SK-N-SH (cell line): Measurements from ENCODE around the gene IQGAP2. TPM values are rescaled to one million over a fixed set of nuclear protein-coding genes. Genes with fewer than 3 reads are reported as not detected.

Source experiments
- CTCF ChIA-PET: fragments of 300-600, 350-600 bp; formaldehyde crosslinking; extraction: SDS; loops from one replicate; lab custom pipeline; 2021; lab: Yijun Ruan, JAX
- POLR2A ChIA-PET: fragments of 350-600 bp; sonication (Branson Sonifier 250); formaldehyde crosslinking; extraction: SDS; loops from one replicate; lab custom pipeline; 2020; ENCODE audit warnings: antibody characterized with exemption, inconsistent platforms; lab: Yijun Ruan, JAX
- DNase-seq: peaks from one replicate; pipeline ENCODE4 v3.0.0; 2012
- H2AFZ ChIP-seq: fragments of 200-600 bp; sonication (generic); 2 replicates; pipeline ENCODE4 v1.8.1; 2016; ENCODE audit warnings: antibody characterized with exemption, mild to moderate bottlenecking, low read depth
- H3F3A ChIP-seq: fragments of 200-600 bp; sonication (generic); replicated peaks from 2 replicates; pipeline ENCODE3; 2016; ENCODE audit warnings: antibody characterized with exemption, mild to moderate bottlenecking; ENCODE audit not compliant: insufficient read depth
- H3K27ac ChIP-seq, 2 experiments: fragments of 200-500 bp in 1 of 2; fragments of 200-600 bp in 1 of 2; sonication (Bioruptor generic) in 1 of 2; sonication (generic), shearing (Covaris generic) in 1 of 2; 2 replicates each; pipeline versions ENCODE4 v1.5.1 to v1.6.1; 2014 to 2016; ENCODE audit warnings: low read depth in 2 of 2, inconsistent platforms in 1 of 2, low read length in 1 of 2, mild to moderate bottlenecking in 1 of 2, mixed read lengths in 1 of 2
- H3K27me3 ChIP-seq: fragments of 200-600 bp; sonication (generic), shearing (Covaris generic); 2 replicates; pipeline ENCODE4 v1.6.1; 2016; ENCODE audit warnings: mixed run types; ENCODE audit not compliant: insufficient read depth
- H3K36me3 ChIP-seq, 2 experiments: fragments of 200-500 bp in 1 of 2; fragments of 200-600 bp in 1 of 2; sonication (Bioruptor generic) in 1 of 2; sonication (generic) in 1 of 2; replicated peaks in 1 of 2; 2 replicates each; pipeline versions ENCODE3 to v1.5.1; 2014 to 2016; ENCODE audit warnings: low read length in 1 of 2, mild to moderate bottlenecking in 1 of 2; ENCODE audit not compliant: insufficient read depth in 2 of 2, control insufficient read depth in 1 of 2
- H3K4me1 ChIP-seq, 2 experiments: fragments of 200-500 bp in 1 of 2; fragments of 200-600 bp in 1 of 2; sonication (Bioruptor generic) in 1 of 2; sonication (generic), shearing (Covaris generic) in 1 of 2; 2 replicates each; pipeline versions ENCODE4 v1.5.1 to v1.6.1; 2014 to 2016; ENCODE audit warnings: low read depth in 1 of 2, low read length in 1 of 2, mixed run types in 1 of 2; ENCODE audit not compliant: insufficient read depth in 2 of 2, control insufficient read depth in 1 of 2
- H3K4me2 ChIP-seq: fragments of 200-600 bp; sonication (generic), shearing (Covaris generic); 2 replicates; pipeline ENCODE4 v1.6.1; 2017; ENCODE audit warnings: mixed run types
- H3K4me3 ChIP-seq, 2 experiments: fragments of 200-500 bp in 1 of 2; fragments of 200-600 bp in 1 of 2; sonication (Bioruptor generic) in 1 of 2; sonication (generic), shearing (Covaris generic) in 1 of 2; 2 replicates each; pipeline versions ENCODE4 v1.5.1 to v1.8.1; 2014 to 2016; ENCODE audit warnings: low read depth in 2 of 2, inconsistent platforms in 1 of 2, low read length in 1 of 2, mild to moderate bottlenecking in 1 of 2, mixed read lengths in 1 of 2, moderate library complexity in 1 of 2
- H3K79me2 ChIP-seq: fragments of 200-600 bp; sonication (generic); 2 replicates; pipeline ENCODE4 v1.8.1; 2017; ENCODE audit warnings: mild to moderate bottlenecking; ENCODE audit not compliant: insufficient read depth
- H3K9ac ChIP-seq: fragments of 200-600 bp; sonication (generic); 2 replicates; pipeline ENCODE4 v1.6.1; 2017; ENCODE audit warnings: mixed run types
- H3K9me2 ChIP-seq: fragments of 200-600 bp; sonication (generic); 2 replicates; pipeline ENCODE4 v1.6.1; 2017; ENCODE audit warnings: mixed run types
- H3K9me3 ChIP-seq: fragments of 200-600 bp; sonication (generic); 2 replicates; pipeline ENCODE4 v1.6.1; 2017; ENCODE audit warnings: mixed run types, mild to moderate bottlenecking, moderate library complexity
- H4K20me1 ChIP-seq: fragments of 200-600 bp; sonication (generic); 2 replicates; pipeline ENCODE4 v1.6.1; 2017; ENCODE audit warnings: mild to moderate bottlenecking, mixed run types; ENCODE audit not compliant: insufficient read depth
- ELF1 ChIP-seq: IDR thresholded peaks from 2 replicates; pipeline ENCODE4 v1.4.0; 2012
- EP300 ChIP-seq, 2 experiments: IDR thresholded peaks; 2 replicates each; pipeline versions ENCODE4 v1.4.0 to v1.6.1; 2012; ENCODE audit warnings: borderline replicate concordance in 1 of 2, low read depth in 1 of 2, low read length in 1 of 2
- EZH2phosphoT487 ChIP-seq: fragments of 200-600 bp; sonication (generic); IDR thresholded peaks from 2 replicates; pipeline ENCODE4 v1.6.1; 2017; ENCODE audit warnings: low read depth, mixed run types, mild to moderate bottlenecking, antibody characterized with exemption, moderate library complexity, borderline replicate concordance
- FOXM1 ChIP-seq: IDR thresholded peaks from 2 replicates; pipeline ENCODE4 v1.4.0; 2012; ENCODE audit warnings: low read depth, mild to moderate bottlenecking
- JUND ChIP-seq: IDR thresholded peaks from 2 replicates; pipeline ENCODE4 v1.4.0; 2012
- MXI1 ChIP-seq: IDR thresholded peaks from 2 replicates; pipeline ENCODE4 v1.6.1; 2012; ENCODE audit warnings: mild to moderate bottlenecking, low read depth, low read length, improper control_type of control experiment
- NFIC ChIP-seq: IDR thresholded peaks from 2 replicates; pipeline ENCODE4 v1.4.0; 2012; ENCODE audit warnings: borderline replicate concordance
- NRF1 ChIP-seq: IDR thresholded peaks from 2 replicates; pipeline ENCODE4 v1.6.1; 2012; ENCODE audit warnings: low read depth, mild to moderate bottlenecking, low read length
- RAD21 ChIP-seq: IDR thresholded peaks from 2 replicates; pipeline ENCODE4 v1.6.1; 2012; ENCODE audit warnings: mild to moderate bottlenecking, low read length
- TEAD4 ChIP-seq: IDR thresholded peaks from 2 replicates; pipeline ENCODE4 v1.4.0; 2012; ENCODE audit warnings: mild to moderate bottlenecking, borderline replicate concordance; ENCODE audit not compliant: insufficient read depth
- YY1 ChIP-seq: IDR thresholded peaks from 2 replicates; pipeline ENCODE4 v1.4.0; 2012; ENCODE audit warnings: low read depth, mild to moderate bottlenecking
- ZBTB33 ChIP-seq: IDR thresholded peaks from 2 replicates; pipeline ENCODE4 v1.4.0; 2012; ENCODE audit warnings: low read depth, borderline replicate concordance
- WGBS: methylation state at CpG from one replicate; pipeline ENCODE4 v1.1.6; 2017; ENCODE audit warnings: low lambda C conversion rate; 5-methylcytosine and 5-hydroxymethylcytosine counted together
- polyA plus RNA-seq, 3 experiments: library from polyadenylated mRNA; depleted of rRNA; stranded (reverse); fragments of >200 nt; gene quantifications; 2 replicates each; pipeline ENCODE4 v1.2.3, GENCODE V29; 2012
- TF ChIP-seq, protein P1 (sequence below): fragments of 150-350 bp; IDR thresholded peaks from 2 replicates; pipeline ENCODE4 v1.6.1; 2016; ENCODE audit warnings: mild to moderate bottlenecking, low read depth, low read length
- TF ChIP-seq, protein P2 (sequence below): IDR thresholded peaks from 2 replicates; pipeline ENCODE4 v1.4.0; 2012; ENCODE audit warnings: low read depth, borderline replicate concordance
- TF ChIP-seq, protein P3 (sequence below): IDR thresholded peaks from 2 replicates; pipeline ENCODE4 v1.6.1; 2012; ENCODE audit warnings: mild to moderate bottlenecking, low read depth, low read length, moderate library complexity

The IQGAP2 gene
- polyA plus RNA-seq, 1 of the 3 experiments (the other 2 are of a cell fraction) = 2.1 TPM

DNA sequence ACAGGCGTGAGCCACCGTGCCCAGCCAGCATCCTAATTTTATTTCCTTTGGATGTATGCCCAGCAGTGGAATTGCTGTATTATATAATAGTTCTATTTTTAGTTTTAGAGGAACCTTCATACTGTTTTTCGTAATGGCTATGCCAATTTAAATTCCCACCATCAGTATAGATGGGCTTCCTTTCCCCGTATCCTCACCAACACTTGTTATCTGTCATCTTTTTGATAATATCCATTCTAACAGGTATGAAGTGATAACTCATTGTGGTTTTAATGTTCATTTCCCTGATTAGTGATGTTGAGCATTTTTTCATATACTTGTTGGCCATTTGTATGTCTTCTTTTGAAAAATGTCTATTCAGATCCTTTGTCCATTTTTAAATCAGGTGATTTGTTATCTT is 325.9 kb downstream of the IQGAP2 start:
- ChIA-PET CTCF (interaction anchor here (0.6 to 0.9 kb wide), 2 partner anchors 45 kb away, joined by 3 to 5 read pairs; no protein-coding TSS in a partner anchor), POLR2A (no interaction called here)
- 98% methylated on average over 4 of the region's 4 CpGs for WGBS
- no peak for TF ChIP-seq JUND
- TF ChIP-seq, protein P1, sequence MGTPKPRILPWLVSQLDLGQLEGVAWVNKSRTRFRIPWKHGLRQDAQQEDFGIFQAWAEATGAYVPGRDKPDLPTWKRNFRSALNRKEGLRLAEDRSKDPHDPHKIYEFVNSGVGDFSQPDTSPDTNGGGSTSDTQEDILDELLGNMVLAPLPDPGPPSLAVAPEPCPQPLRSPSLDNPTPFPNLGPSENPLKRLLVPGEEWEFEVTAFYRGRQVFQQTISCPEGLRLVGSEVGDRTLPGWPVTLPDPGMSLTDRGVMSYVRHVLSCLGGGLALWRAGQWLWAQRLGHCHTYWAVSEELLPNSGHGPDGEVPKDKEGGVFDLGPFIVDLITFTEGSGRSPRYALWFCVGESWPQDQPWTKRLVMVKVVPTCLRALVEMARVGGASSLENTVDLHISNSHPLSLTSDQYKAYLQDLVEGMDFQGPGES = no peak
- TF ChIP-seq NFIC = no peak
- no peak for TF ChIP-seq MXI1
- no peak for TF ChIP-seq ELF1
- TF ChIP-seq, protein P2, sequence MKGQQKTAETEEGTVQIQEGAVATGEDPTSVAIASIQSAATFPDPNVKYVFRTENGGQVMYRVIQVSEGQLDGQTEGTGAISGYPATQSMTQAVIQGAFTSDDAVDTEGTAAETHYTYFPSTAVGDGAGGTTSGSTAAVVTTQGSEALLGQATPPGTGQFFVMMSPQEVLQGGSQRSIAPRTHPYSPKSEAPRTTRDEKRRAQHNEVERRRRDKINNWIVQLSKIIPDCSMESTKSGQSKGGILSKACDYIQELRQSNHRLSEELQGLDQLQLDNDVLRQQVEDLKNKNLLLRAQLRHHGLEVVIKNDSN = no peak
- TF ChIP-seq EZH2phosphoT487 = no peak
- TF ChIP-seq, protein P3, sequence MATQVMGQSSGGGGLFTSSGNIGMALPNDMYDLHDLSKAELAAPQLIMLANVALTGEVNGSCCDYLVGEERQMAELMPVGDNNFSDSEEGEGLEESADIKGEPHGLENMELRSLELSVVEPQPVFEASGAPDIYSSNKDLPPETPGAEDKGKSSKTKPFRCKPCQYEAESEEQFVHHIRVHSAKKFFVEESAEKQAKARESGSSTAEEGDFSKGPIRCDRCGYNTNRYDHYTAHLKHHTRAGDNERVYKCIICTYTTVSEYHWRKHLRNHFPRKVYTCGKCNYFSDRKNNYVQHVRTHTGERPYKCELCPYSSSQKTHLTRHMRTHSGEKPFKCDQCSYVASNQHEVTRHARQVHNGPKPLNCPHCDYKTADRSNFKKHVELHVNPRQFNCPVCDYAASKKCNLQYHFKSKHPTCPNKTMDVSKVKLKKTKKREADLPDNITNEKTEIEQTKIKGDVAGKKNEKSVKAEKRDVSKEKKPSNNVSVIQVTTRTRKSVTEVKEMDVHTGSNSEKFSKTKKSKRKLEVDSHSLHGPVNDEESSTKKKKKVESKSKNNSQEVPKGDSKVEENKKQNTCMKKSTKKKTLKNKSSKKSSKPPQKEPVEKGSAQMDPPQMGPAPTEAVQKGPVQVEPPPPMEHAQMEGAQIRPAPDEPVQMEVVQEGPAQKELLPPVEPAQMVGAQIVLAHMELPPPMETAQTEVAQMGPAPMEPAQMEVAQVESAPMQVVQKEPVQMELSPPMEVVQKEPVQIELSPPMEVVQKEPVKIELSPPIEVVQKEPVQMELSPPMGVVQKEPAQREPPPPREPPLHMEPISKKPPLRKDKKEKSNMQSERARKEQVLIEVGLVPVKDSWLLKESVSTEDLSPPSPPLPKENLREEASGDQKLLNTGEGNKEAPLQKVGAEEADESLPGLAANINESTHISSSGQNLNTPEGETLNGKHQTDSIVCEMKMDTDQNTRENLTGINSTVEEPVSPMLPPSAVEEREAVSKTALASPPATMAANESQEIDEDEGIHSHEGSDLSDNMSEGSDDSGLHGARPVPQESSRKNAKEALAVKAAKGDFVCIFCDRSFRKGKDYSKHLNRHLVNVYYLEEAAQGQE = no peak
- Histone ChIP-seq H4K20me1 (peaks cover 49% of the 10 kb centered on the region), H3K9me2 (no peaks in the 10 kb centered on the region), H3K4me1 (peaks cover 0 to 7% of the 10 kb centered on the region in 2 experiments; a peak in 1 of 4 replicates), H3K79me2 (peaks cover 100% of the 10 kb centered on the region), H3K9ac (no peak overlapping the region), H2AFZ (no peak overlapping the region), H3K27ac (no peak overlapping the region), H3K36me3 (peaks cover 34 to 70% of the 10 kb centered on the region in 2 experiments), H3F3A (peaks cover 14% of the 10 kb centered on the region), H3K9me3 (peaks cover 13% of the 10 kb centered on the region; the same call in 1 of the 2 replicates), H3K4me3 (no peak overlapping the region), H3K27me3 (no peaks in the 10 kb centered on the region), H3K4me2 (no peak overlapping the region)
- DNase-seq = no peak

GRCh38 chr5:76729373-76730290 is 326.5 kb downstream of the IQGAP2 start:
- WGBS = 92% methylated on average over 5 of the region's 5 CpGs
- Histone ChIP-seq H4K20me1 (peaks cover 43% of the 10 kb centered on the region), H3K79me2 (peaks cover 100% of the 10 kb centered on the region), H3K36me3 (peaks cover 39 to 74% of the 10 kb centered on the region in 2 experiments), H3K9ac (no peak overlapping the region), H3K4me3 (no peak overlapping the region), H3K27ac (no peak overlapping the region), H3K9me2 (no peaks in the 10 kb centered on the region), H2AFZ (no peak overlapping the region), H3K9me3 (peaks cover 13% of the 10 kb centered on the region; the same call in 1 of the 2 replicates), H3K4me2 (no peak overlapping the region), H3K4me1 (no peaks in the 10 kb centered on the region; a peak in 2 of 4 replicates), H3F3A (peaks cover 8% of the 10 kb centered on the region), H3K27me3 (no peaks in the 10 kb centered on the region)
- ChIA-PET POLR2A (no interaction called here), CTCF (interaction anchor here (0.9 kb wide), 1 partner anchor 45 kb away, joined by 5 read pairs; no protein-coding TSS in a partner anchor)
- no peak for TF ChIP-seq ZBTB33
- no peak for TF ChIP-seq EP300 (IDR thresholded peaks at IDR 0.05; ENCODE audit: borderline replicate concordance in 1 of 2, low read depth in 1 of 2, low read length in 1 of 2)
- TF ChIP-seq RAD21 = no peak
- no peak for TF ChIP-seq YY1
- TF ChIP-seq, protein P2 = no peak
- no peak for TF ChIP-seq ELF1
- TF ChIP-seq NRF1 = no peak
- TF ChIP-seq TEAD4 = no peak
- TF ChIP-seq FOXM1 = no peak
- DNase-seq = no peak
